H9 (cell line): ENCODE measurements around the gene LUZP2. TPM values are rescaled to one million over a fixed set of nuclear protein-coding genes. Genes with fewer than 3 reads are reported as not detected.

ENCODE experiments used
- DNase-seq: peaks from one replicate; pipeline ENCODE4 v3.0.0-alpha.2; 2017
- H2AFZ ChIP-seq: one replicate; pipeline ENCODE4 v1.6.1; 2013; ENCODE audit warnings: mild to moderate bottlenecking, low read length, control low read depth, moderate library complexity
- H2AK5ac ChIP-seq: 2 replicates; pipeline ENCODE4 v1.6.1; 2013; ENCODE audit warnings: low read length, control low read depth, mixed read lengths; ENCODE audit not compliant: insufficient read length
- H2BK120ac ChIP-seq: one replicate; pipeline ENCODE4 v1.6.1; 2013; ENCODE audit warnings: low read depth, mild to moderate bottlenecking, low read length, control low read depth, inconsistent platforms; ENCODE audit not compliant: poor library complexity, severe bottlenecking
- H2BK12ac ChIP-seq: 2 replicates; pipeline ENCODE4 v1.6.1; 2013; ENCODE audit warnings: low read length, control low read depth, mixed read lengths, low read depth; ENCODE audit not compliant: insufficient read length
- H2BK15ac ChIP-seq: 2 replicates; pipeline ENCODE4 v1.6.1; 2013; ENCODE audit warnings: low read depth, low read length, control low read depth
- H2BK20ac ChIP-seq: one replicate; pipeline ENCODE4 v1.6.1; 2013; ENCODE audit warnings: low read depth, mild to moderate bottlenecking, low read length, control low read depth, inconsistent platforms; ENCODE audit not compliant: poor library complexity, severe bottlenecking
- H2BK5ac ChIP-seq: 2 replicates; pipeline ENCODE4 v1.6.1; 2013; ENCODE audit warnings: low read length, control low read depth, mixed read lengths; ENCODE audit not compliant: insufficient read length
- H3K14ac ChIP-seq: 2 replicates; pipeline ENCODE4 v1.6.1; 2013; ENCODE audit warnings: low read length, control low read depth; ENCODE audit not compliant: insufficient read depth
- H3K18ac ChIP-seq: 2 replicates; pipeline ENCODE4 v1.6.1; 2013; ENCODE audit warnings: low read depth, mild to moderate bottlenecking, mixed read lengths, low read length, control low read depth; ENCODE audit not compliant: insufficient read length
- H3K23ac ChIP-seq: 2 replicates; pipeline ENCODE4 v1.6.1; 2013; ENCODE audit warnings: low read length, control low read depth, mixed read lengths, low read depth; ENCODE audit not compliant: insufficient read length
- H3K23me2 ChIP-seq: 2 replicates; pipeline ENCODE4 v1.6.1; 2013; ENCODE audit warnings: low read depth, mild to moderate bottlenecking, mixed read lengths, low read length, control low read depth; ENCODE audit not compliant: insufficient read length, poor library complexity, severe bottlenecking
- H3K27ac ChIP-seq: 2 replicates; pipeline ENCODE4 v1.5.1; 2013; ENCODE audit warnings: low read length, control low read depth, mixed read lengths, low read depth; ENCODE audit not compliant: insufficient read length
- H3K27me3 ChIP-seq: 2 replicates; pipeline ENCODE4 v1.6.1; 2013; ENCODE audit warnings: low read length, control low read depth, inconsistent platforms; ENCODE audit not compliant: insufficient read depth
- H3K4ac ChIP-seq: 2 replicates; pipeline ENCODE4 v1.6.1; 2013; ENCODE audit warnings: low read depth, mild to moderate bottlenecking, control low read depth, inconsistent platforms, low read length, moderate library complexity
- H3K4me1 ChIP-seq: 2 replicates; pipeline ENCODE4 v1.6.1; 2013; ENCODE audit warnings: low read length, control low read depth, inconsistent platforms; ENCODE audit not compliant: insufficient read depth
- H3K4me2 ChIP-seq: 2 replicates; pipeline ENCODE4 v1.6.1; 2013; ENCODE audit warnings: low read length, control low read depth, mixed read lengths; ENCODE audit not compliant: insufficient read length, insufficient read depth
- H3K56ac ChIP-seq: 2 replicates; pipeline ENCODE4 v1.6.1; 2013; ENCODE audit warnings: low read depth, mild to moderate bottlenecking, mixed read lengths, low read length, control low read depth; ENCODE audit not compliant: insufficient read length
- H3K79me1 ChIP-seq: 2 replicates; pipeline ENCODE4 v1.6.1; 2013; ENCODE audit warnings: low read depth, mild to moderate bottlenecking, moderate library complexity, low read length, control low read depth, inconsistent platforms; ENCODE audit not compliant: insufficient read depth, poor library complexity, severe bottlenecking
- H3K79me2 ChIP-seq: 2 replicates; pipeline ENCODE4 v1.6.1; 2013; ENCODE audit warnings: low read length, control low read depth, inconsistent platforms; ENCODE audit not compliant: insufficient read depth
- H3K9ac ChIP-seq: 2 replicates; pipeline ENCODE4 v1.6.1; 2013; ENCODE audit warnings: low read length, control low read depth, mixed read lengths; ENCODE audit not compliant: insufficient read length; ENCODE audit errors: extremely low read depth
- H3K9me3 ChIP-seq: one replicate; pipeline ENCODE4 v1.6.1; 2013; ENCODE audit warnings: low read depth, low read length, inconsistent platforms; ENCODE audit not compliant: control insufficient read depth
- H3T11ph ChIP-seq: one replicate; pipeline ENCODE4 v1.6.1; 2013; ENCODE audit warnings: mild to moderate bottlenecking, low read length, control low read depth, inconsistent platforms
- H4K20me1 ChIP-seq: one replicate; pipeline ENCODE4 v1.6.1; 2013; ENCODE audit not compliant: control insufficient read depth, insufficient read length, insufficient read depth
- H4K5ac ChIP-seq: 2 replicates; pipeline ENCODE4 v1.6.1; 2013; ENCODE audit warnings: low read depth, mild to moderate bottlenecking, mixed read lengths, low read length, control low read depth; ENCODE audit not compliant: insufficient read length
- H4K8ac ChIP-seq: replicated peaks from 2 replicates; pipeline ENCODE4 v1.6.1; 2013; ENCODE audit warnings: low read length, control low read depth, mixed read lengths, low read depth; ENCODE audit not compliant: insufficient read length
- H4K91ac ChIP-seq: 2 replicates; pipeline ENCODE4 v1.6.1; 2013; ENCODE audit warnings: low read depth, mild to moderate bottlenecking, moderate library complexity, mixed read lengths, low read length, control low read depth; ENCODE audit not compliant: insufficient read length
- H3K27ac Mint-ChIP-seq, 3 experiments: 2 replicates in 2 of 3; 3 replicates in 1 of 3; pipeline ENCODE4 v1.8.0; 2020 to 2021; ENCODE audit warnings: mixed read lengths in 3 of 3, mild to moderate bottlenecking in 1 of 3, moderate library complexity in 1 of 3
- H3K27me3 Mint-ChIP-seq: 2 replicates; pipeline ENCODE4 v1.8.0; 2021; ENCODE audit warnings: low read depth, mild to moderate bottlenecking, moderate library complexity, mixed read lengths
- H3K36me3 Mint-ChIP-seq, 3 experiments: 2 replicates in 2 of 3; 3 replicates in 1 of 3; pipeline ENCODE4 v1.8.0; 2020 to 2021; ENCODE audit warnings: low read depth in 3 of 3, mixed read lengths in 3 of 3; ENCODE audit not compliant: insufficient read depth in 1 of 3
- H3K4me1 Mint-ChIP-seq, 2 experiments: 2 replicates each; pipeline ENCODE4 v1.8.0; 2020; ENCODE audit warnings: mixed read lengths in 2 of 2
- H3K4me3 Mint-ChIP-seq, 2 experiments: 2 replicates in 1 of 2; 3 replicates in 1 of 2; pipeline ENCODE4 v1.8.0; 2020 to 2021; ENCODE audit warnings: mild to moderate bottlenecking in 2 of 2, mixed read lengths in 2 of 2, moderate library complexity in 1 of 2
- H3K9me3 Mint-ChIP-seq, 2 experiments: 2 replicates in 1 of 2; 3 replicates in 1 of 2; pipeline ENCODE4 v1.8.0; 2020; ENCODE audit warnings: mild to moderate bottlenecking in 2 of 2, mixed read lengths in 2 of 2, moderate library complexity in 1 of 2
- CTCF ChIP-seq: fragments of 200-600 bp; sonication (generic); conservative IDR thresholded peaks from 3 replicates; pipeline ENCODE4 v1.8.0; 2021; ENCODE audit warnings: antibody characterized with exemption, mild to moderate bottlenecking
- WGBS: extraction: QIAGEN DNeasy Blood & Tissue Kit; methylation state at CpG from one replicate; pipeline ENCODE4 v1.1.7; 2013; ENCODE audit warnings: missing lambda C conversion rate, low lambda C conversion rate, mixed read lengths; ENCODE audit not compliant: insufficient read length; ENCODE audit errors: extremely low coverage; 5-methylcytosine and 5-hydroxymethylcytosine counted together
- total RNA-seq: library from RNA; stranded (reverse); gene quantifications from 2 replicates; pipeline ENCODE4 v1.2.1, GENCODE V29; 2021

LUZP2 gene
- total RNA-seq, 1 experiment from 2014 or later, result 25.4 TPM

- H2BK20ac ChIP-seq, result no peak overlapping the region
- Mint-ChIP-seq H3K9me3 (no peaks in the 10 kb centered on the region; a peak in 1 of 5 replicates), H3K27me3 (no peaks in the 10 kb centered on the region), H3K27ac (no peak overlapping the region), H3K4me3 (no peak overlapping the region), H3K4me1 (peaks cover 13 to 19% of the 10 kb centered on the region in 2 experiments), H3K36me3 (no peaks in the 10 kb centered on the region)
- no peak overlapping the region for H4K91ac ChIP-seq
- H4K5ac ChIP-seq, result no peak overlapping the region
- no peak for DNase-seq
- no peaks in the 10 kb centered on the region for H3K9me3 ChIP-seq
- H2AK5ac ChIP-seq, result no peak overlapping the region
- no CpG with 5 or more reads among the region's 1 CpG for WGBS
- H3K4me2 ChIP-seq, result no peak overlapping the region
- H3K9ac ChIP-seq, result no peak overlapping the region
- no peaks in the 10 kb centered on the region for H3K79me2 ChIP-seq
- no peak overlapping the region for H3T11ph ChIP-seq
- H3K23me2 ChIP-seq, result no peaks in the 10 kb centered on the region
- no peak overlapping the region for H2BK120ac ChIP-seq
- no peak for TF ChIP-seq CTCF
- H3K4ac ChIP-seq, result no peak overlapping the region
- no peak overlapping the region for H2AFZ ChIP-seq
- H3K4me1 ChIP-seq, result no peaks in the 10 kb centered on the region; the same call in 1 of the 2 replicates
- no peak overlapping the region for H2BK15ac ChIP-seq
- H4K20me1 ChIP-seq, result no peaks in the 10 kb centered on the region
- no peak overlapping the region for H3K27ac ChIP-seq
- H3K27me3 ChIP-seq, result no peaks in the 10 kb centered on the region
- H3K79me1 ChIP-seq, result no peaks in the 10 kb centered on the region
- no peak overlapping the region for H3K14ac ChIP-seq
- no peak overlapping the region for H3K23ac ChIP-seq
- no peak overlapping the region for H3K18ac ChIP-seq
- no peak overlapping the region for H4K8ac ChIP-seq
- H3K56ac ChIP-seq, result no peak overlapping the region
- H2BK12ac ChIP-seq, result no peak overlapping the region
- no peak overlapping the region for H2BK5ac ChIP-seq
Measured at GRCh38 chr11:25048632-25049031, 551.8 kb downstream of the LUZP2 start.
